Measurements from ENCODE around the gene SCAP.

DNA sequence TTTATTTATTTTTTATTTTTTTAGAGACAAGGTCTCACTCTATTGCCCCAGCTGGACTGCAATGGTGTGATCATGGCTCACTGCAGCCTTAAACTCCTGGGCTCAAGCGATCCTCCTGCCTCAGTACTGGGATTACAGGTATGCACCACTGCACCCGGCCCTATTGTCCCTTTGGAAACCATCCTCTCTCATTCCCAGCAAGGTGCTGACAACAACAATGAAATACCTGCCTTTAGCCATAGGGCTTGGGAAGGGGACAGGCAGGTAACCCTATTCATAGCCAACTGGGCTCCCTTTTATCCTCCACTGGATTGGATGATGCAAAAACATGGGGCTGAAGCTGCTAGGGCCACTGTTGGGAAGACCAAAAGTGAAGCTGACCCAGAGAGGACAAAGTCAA, 43.1 kb downstream of the SCAP start:
- TF ChIP-seq, protein P1, sequence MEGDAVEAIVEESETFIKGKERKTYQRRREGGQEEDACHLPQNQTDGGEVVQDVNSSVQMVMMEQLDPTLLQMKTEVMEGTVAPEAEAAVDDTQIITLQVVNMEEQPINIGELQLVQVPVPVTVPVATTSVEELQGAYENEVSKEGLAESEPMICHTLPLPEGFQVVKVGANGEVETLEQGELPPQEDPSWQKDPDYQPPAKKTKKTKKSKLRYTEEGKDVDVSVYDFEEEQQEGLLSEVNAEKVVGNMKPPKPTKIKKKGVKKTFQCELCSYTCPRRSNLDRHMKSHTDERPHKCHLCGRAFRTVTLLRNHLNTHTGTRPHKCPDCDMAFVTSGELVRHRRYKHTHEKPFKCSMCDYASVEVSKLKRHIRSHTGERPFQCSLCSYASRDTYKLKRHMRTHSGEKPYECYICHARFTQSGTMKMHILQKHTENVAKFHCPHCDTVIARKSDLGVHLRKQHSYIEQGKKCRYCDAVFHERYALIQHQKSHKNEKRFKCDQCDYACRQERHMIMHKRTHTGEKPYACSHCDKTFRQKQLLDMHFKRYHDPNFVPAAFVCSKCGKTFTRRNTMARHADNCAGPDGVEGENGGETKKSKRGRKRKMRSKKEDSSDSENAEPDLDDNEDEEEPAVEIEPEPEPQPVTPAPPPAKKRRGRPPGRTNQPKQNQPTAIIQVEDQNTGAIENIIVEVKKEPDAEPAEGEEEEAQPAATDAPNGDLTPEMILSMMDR (IDR thresholded peaks at IDR 0.05; ENCODE audit: borderline replicate concordance, extremely low read depth, low read length, poor library complexity, severe bottlenecking) = no peak
- TF ChIP-seq EZH2 (IDR thresholded peaks at IDR 0.05; ENCODE audit: borderline replicate concordance, low read depth, low read length, severe bottlenecking) = no peak

All from DND-41 (cell line).